Endothelial cell of umbilical vein (primary cell): ENCODE data around the gene NCKAP5.

Source experiments
- CTCF ChIP-seq, 2 donors: IDR thresholded peaks; 1 replicate in 1 of 2; 2 replicates in 1 of 2; pipeline ENCODE4 v1.5.1; 2011; ENCODE audit warnings: low read length in 2 of 2, mild to moderate bottlenecking in 2 of 2, moderate library complexity in 2 of 2, control low read depth in 1 of 2, inconsistent platforms in 1 of 2, low read depth in 1 of 2; ENCODE audit not compliant: insufficient read depth in 1 of 2; ENCODE audit errors: extremely low read depth in 1 of 2
- EZH2 ChIP-seq: IDR thresholded peaks from 2 replicates; pipeline ENCODE4 v1.6.1; 2012; ENCODE audit warnings: borderline replicate concordance, low read depth, mild to moderate bottlenecking, moderate library complexity, low read length, inconsistent platforms; ENCODE audit not compliant: severe bottlenecking
- FOS ChIP-seq: IDR thresholded peaks from 2 replicates; pipeline ENCODE4 v1.6.1; 2011; ENCODE audit warnings: mild to moderate bottlenecking, low read length, moderate library complexity, borderline replicate concordance; ENCODE audit not compliant: insufficient read depth
- GATA2 ChIP-seq: IDR thresholded peaks from 2 replicates; pipeline ENCODE4 v1.7.0; 2011; ENCODE audit warnings: low read depth, mild to moderate bottlenecking, moderate library complexity, mixed read lengths, low read length; ENCODE audit not compliant: insufficient read length, insufficient read depth
- MAX ChIP-seq: IDR thresholded peaks from 2 replicates; pipeline ENCODE4 v1.6.1; 2011; ENCODE audit not compliant: insufficient read depth, insufficient read length
- MYC ChIP-seq: IDR thresholded peaks from one replicate; pipeline ENCODE4 v1.6.1; 2011; ENCODE audit warnings: mild to moderate bottlenecking, low read depth, low read length
- POLR2A ChIP-seq: IDR thresholded peaks from 2 replicates; pipeline ENCODE4 v1.6.1; 2012; ENCODE audit warnings: low read depth, mild to moderate bottlenecking, control low read depth, low read length
- POLR2AphosphoS5 ChIP-seq: IDR thresholded peaks from 2 replicates; pipeline ENCODE4 v1.6.1; 2012; ENCODE audit warnings: low read depth, mild to moderate bottlenecking, control low read depth, low read length, moderate library complexity; ENCODE audit not compliant: insufficient read depth

GRCh38 chr2:132837769-132838168, 730.5 kb downstream of the NCKAP5 start:
- TF ChIP-seq CTCF (IDR thresholded peaks at IDR 0.05; ENCODE audit: extremely low read depth in 1 of 2, insufficient read depth in 1 of 2, low read depth in 1 of 2, low read length in 2 of 2) = no peak
- TF ChIP-seq POLR2AphosphoS5 = no peak
- TF ChIP-seq EZH2 = no peak
- no peak for TF ChIP-seq MAX
- TF ChIP-seq POLR2A = no peak
- TF ChIP-seq MYC = no peak
- no peak for TF ChIP-seq FOS
- TF ChIP-seq GATA2 = no peak
